GM10847 (cell line): ENCODE measurements around the gene CPOX.

Experiments used
- POLR2A ChIP-seq: IDR thresholded peaks from 2 replicates; pipeline ENCODE4 v1.6.1; 2011; ENCODE audit not compliant: insufficient read length; ENCODE audit errors: extremely low read depth

Gene CPOX

DNA sequence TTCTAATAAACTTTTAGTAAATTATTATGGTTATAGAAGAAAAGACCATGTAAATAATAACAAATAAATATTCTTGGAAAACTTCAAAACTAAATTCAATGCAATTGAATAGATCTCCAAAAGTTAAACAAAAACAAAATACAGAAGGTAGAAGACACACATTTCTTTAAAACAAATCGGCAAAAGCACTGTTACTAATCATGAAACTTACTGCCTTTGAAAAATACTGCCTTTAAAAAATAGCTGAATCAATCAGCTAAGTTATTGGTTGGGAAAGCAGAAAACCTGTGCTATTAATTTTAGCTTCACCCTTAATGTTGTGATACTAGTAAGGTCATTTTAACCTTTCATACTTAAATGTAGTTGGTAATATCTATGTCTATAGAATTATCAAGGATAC lies 58.7 kb downstream of the CPOX start:
- no peak for TF ChIP-seq POLR2A

DNA sequence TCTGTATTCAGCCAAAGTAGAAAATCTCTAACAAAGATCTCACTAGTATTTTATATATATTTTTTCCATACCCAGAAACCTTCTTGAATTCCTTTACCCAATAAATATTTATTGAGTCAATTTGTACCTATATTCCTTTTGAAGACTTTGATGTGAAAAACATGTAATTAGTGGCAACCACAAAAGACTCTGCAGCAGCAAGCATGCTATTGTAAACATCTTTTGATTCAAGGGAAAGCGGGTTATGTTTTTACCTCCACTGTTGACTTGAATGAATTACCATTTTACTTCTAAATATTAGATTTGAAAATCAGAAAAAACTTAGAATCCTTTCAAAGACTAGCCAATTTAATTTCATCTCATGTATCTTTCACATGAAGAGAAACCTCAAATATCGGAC lies 59.2 kb downstream of the CPOX start:
- TF ChIP-seq POLR2A: no peak

DNA sequence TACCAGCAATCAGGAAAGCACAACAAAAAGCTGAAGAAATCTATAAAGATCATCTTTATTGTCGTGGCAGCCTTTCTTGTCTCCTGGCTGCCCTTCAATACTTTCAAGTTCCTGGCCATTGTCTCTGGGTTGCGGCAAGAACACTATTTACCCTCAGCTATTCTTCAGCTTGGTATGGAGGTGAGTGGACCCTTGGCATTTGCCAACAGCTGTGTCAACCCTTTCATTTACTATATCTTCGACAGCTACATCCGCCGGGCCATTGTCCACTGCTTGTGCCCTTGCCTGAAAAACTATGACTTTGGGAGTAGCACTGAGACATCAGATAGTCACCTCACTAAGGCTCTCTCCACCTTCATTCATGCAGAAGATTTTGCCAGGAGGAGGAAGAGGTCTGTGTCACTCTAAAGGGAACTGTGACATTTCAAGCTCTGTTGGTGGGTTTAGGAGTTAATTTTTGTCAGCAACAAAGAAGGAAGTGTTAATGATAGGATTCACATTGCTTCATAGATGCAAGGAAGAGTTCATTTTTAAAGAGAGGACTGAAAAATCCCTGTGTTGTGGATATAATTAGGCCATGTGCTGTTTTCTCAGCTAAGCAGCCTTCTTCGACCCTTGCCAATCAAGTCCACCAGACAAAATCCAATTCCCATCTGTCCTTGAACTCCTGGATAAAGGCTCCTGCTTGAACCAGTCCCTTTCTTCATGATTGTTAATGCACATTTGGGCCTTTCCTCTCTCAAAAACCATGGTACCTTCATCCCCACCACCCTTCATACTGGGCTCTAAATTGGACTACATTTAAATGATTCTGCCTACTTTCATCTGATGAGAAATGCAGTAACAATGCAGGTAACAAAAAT lies 60.5 kb downstream of the CPOX start:
- no peak for TF ChIP-seq POLR2A

DNA sequence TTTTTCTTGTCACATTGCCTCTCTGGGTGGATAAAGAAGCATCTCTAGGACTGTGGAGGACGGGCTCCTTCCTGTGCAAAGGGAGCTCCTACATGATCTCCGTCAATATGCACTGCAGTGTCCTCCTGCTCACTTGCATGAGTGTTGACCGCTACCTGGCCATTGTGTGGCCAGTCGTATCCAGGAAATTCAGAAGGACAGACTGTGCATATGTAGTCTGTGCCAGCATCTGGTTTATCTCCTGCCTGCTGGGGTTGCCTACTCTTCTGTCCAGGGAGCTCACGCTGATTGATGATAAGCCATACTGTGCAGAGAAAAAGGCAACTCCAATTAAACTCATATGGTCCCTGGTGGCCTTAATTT lies 61.2 kb downstream of the CPOX start:
- TF ChIP-seq POLR2A: no peak

DNA sequence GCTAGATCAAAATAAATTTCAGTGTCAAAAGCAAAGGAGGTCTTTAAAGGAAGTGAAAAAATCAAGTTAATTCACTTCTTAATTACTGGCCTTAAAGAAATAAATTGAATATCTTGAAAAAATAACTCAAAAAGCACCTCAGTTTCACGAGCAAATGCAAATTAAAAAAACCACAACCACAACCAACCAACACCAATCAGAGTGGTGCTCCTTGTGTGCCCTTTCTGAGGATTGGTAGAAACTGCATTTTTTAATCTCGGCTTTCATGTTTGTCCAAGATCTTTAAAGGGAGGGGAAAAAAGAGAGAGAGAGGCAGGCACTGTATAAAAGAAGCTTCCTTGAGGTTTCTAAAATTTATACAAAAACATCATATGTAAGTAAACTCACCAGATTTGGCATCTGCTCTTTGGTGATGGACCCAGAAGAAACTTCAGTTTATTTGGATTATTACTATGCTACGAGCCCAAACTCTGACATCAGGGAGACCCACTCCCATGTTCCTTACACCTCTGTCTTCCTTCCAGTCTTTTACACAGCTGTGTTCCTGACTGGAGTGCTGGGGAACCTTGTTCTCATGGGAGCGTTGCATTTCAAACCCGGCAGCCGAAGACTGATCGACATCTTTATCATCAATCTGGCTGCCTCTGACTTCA lies 61.7 kb downstream of the CPOX start, which contains the start of gene GPR15:
Gene GPR15, plus strand, starts transcription at position 357 of the 653 bp plus-strand sequence. Its CDS starts 56 bp downstream, at position 413.
- no peak for TF ChIP-seq POLR2A

DNA sequence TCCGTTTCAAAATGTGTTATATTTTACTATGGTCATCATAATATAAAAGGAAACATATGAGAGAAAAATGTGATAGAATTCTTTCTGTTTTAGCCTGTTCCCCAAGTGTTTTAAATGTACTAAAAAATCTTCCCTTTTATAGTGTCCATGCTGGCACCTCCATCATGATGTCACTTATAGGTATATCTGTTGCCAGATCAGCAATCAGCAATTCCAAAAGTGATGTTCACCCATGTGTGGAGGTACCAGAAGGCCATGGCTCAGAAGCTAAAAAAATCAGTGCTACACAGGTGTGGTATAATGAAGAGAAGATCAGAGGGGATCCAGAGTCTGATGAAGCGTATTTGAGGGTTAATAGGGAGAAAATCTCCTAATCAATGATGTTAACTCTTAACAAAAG lies 62.7 kb downstream of the CPOX start:
- TF ChIP-seq POLR2A: no peak

DNA sequence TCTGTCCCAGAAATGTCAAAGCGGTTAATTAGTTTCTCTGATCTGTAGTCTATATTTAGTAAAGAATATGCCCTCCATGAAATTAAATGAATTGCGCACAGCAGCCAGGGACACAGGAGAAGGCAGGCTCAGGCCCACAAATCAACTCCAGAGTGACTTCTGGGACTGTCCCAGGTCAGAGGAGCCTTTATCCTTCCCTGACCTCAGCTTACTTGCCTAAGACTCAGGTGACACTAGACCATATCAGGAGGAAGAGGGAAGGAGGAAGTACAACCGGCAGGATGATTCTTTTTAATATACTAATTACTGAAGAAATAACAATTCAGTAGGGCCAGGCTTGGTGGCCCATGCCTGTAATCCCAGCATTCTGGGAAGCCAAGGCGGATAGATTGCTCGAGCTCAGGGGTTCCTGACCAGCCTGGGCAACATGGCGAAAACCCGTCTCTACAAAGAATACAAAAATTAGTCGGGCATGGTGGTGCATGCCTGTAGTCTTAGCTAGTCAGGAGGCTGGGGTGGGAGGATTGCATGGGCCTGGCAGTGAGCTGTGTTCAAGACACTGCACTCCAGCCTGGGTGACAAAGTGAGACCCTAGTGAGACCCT lies 63.5 kb downstream of the CPOX start:
- TF ChIP-seq POLR2A: peak; percentile 14
